Measurements from ENCODE around the gene GPR17.

The GPR17 gene

DNA sequence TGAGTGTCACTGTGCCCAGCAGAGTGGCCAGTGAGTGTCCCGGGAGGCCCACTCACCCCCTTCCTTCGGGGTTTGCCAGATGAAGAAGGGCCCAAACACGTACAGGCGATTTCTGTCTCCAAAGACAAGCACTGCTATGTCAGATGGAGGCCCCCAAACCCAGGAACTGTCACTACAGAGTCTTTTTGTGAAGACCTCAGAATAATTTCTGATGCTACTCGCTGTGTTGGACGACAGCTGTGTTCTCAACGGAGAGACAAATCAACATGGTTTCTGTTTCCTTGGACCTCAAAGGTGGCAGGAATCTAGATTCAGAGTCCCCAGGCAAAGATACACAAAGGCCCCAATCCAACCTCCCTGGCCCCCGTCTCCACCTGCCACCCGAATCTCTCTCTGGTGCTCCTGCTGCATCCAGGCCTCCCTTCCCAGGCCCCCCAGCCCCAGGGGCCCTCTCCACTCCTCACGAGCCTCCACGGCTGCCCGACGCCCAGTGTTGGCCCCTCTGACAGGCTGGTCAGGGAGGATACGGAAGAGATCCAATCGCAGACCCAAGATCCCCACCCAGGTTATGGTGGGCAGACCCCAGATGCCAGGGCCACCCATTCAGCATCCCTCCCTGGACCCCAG, 2.4 kb upstream of the GPR17 start:
- DNase-seq (ENCODE audit: low read depth), result no peak
- no peak overlapping the region for H3K4me3 ChIP-seq (ENCODE audit: low read depth, low read length)
- TF ChIP-seq, protein P1, sequence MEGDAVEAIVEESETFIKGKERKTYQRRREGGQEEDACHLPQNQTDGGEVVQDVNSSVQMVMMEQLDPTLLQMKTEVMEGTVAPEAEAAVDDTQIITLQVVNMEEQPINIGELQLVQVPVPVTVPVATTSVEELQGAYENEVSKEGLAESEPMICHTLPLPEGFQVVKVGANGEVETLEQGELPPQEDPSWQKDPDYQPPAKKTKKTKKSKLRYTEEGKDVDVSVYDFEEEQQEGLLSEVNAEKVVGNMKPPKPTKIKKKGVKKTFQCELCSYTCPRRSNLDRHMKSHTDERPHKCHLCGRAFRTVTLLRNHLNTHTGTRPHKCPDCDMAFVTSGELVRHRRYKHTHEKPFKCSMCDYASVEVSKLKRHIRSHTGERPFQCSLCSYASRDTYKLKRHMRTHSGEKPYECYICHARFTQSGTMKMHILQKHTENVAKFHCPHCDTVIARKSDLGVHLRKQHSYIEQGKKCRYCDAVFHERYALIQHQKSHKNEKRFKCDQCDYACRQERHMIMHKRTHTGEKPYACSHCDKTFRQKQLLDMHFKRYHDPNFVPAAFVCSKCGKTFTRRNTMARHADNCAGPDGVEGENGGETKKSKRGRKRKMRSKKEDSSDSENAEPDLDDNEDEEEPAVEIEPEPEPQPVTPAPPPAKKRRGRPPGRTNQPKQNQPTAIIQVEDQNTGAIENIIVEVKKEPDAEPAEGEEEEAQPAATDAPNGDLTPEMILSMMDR (IDR thresholded peaks at IDR 0.05; ENCODE audit: insufficient read depth, low read depth, low read length, missing control alignments), result no peak

- TF ChIP-seq, protein P1 (IDR thresholded peaks at IDR 0.05; ENCODE audit: insufficient read depth, low read depth, low read length, missing control alignments), result no peak
- DNase-seq (ENCODE audit: low read depth), result no peak
- no peak overlapping the region for H3K4me3 ChIP-seq (ENCODE audit: low read depth, low read length)
These were observed 1.6 kb upstream of the GPR17 start for GRCh38 chr2:127644066-127645025.

DNA sequence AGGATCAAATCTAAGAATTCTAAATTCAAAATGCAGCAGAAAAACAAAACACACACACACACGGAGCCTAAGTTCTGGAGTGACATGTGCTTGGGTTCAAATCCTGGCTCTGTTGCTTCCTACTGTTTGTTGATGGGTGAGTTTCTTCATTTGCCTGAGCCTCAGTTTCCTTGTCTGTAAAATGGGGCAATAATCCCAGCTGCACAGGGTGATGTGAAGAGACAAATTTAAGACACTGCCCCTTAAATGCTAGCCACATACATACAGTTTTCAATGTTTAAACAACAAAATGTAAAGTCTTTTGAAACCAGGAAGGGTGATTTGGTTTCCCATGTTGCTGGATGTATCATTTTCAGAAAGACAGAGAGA, 943 bp upstream of the GPR17 start:
- TF ChIP-seq, protein P1 (IDR thresholded peaks at IDR 0.05; ENCODE audit: insufficient read depth, low read depth, low read length, missing control alignments), result no peak
- DNase-seq (ENCODE audit: low read depth), result no peak
- no peak overlapping the region for H3K4me3 ChIP-seq (ENCODE audit: low read depth, low read length)

GRCh38 chr2:127646487-127647241, 711 bp downstream of the GPR17 start:
- TF ChIP-seq, protein P1 (IDR thresholded peaks at IDR 0.05; ENCODE audit: insufficient read depth, low read depth, low read length, missing control alignments), result no peak
- no peak overlapping the region for H3K4me3 ChIP-seq (ENCODE audit: low read depth, low read length)
- no peak for DNase-seq (ENCODE audit: low read depth)

DNA sequence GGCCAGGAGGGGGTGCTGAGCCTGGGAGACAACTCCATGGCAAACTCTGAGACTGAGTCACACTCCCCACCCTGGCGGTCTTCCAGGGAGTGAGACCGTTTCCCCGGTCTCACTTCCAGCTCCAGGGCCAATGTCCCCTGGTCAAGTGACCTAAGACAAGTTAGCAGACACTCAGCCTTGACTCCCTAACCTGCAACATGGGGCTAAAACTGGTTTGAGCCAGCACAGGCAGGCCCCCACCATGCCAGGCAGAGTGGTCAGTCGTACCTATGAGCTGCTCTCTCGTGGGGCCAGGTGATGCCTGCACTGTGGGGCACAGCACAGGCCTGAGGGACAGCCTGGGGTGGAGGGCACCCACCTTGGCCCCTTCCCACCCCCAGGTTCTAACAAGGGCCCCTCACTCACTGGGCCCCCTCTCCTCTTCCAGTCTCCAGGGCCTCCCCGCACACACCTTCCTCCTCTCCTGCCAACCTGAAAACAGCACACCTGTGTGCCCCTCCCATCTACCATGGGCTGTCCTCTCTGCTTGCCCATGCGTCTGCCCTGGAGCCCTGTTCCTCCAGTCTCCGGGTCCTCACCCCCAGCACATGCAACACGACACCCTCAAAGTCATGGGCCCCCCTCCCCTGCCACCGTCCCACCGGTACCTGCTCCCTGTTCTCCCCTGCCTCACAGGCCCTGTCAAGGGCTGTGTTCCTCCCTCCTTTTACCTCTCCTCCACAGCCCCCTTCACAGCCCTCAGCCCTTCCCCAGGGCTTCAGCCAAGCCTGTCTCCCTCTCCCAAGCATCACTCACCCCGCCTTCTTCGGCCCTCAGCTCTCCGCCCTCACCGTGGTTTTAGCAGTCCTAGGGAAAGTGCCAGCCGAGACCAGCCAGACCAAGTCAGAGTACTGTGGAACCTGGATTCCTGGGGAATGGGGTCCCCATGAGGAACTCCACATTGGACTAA, 1.6 kb downstream of the GPR17 start:
- no peak overlapping the region for H3K4me3 ChIP-seq (ENCODE audit: low read depth, low read length)
- TF ChIP-seq, protein P1 (IDR thresholded peaks at IDR 0.05; ENCODE audit: insufficient read depth, low read depth, low read length, missing control alignments), result no peak
- no peak for DNase-seq (ENCODE audit: low read depth)

GRCh38 chr2:127648321-127648720, 2.4 kb downstream of the GPR17 start:
- H3K4me3 ChIP-seq (ENCODE audit: low read depth, low read length), result no peak overlapping the region
- no peak for DNase-seq (ENCODE audit: low read depth)
- TF ChIP-seq, protein P1 (IDR thresholded peaks at IDR 0.05; ENCODE audit: insufficient read depth, low read depth, low read length, missing control alignments), result no peak

All from GM12865 (cell line).